Measurements from ENCODE around the gene PPP1CA.

PPP1CA gene

GRCh38 chr11:67376873-67377808 is 24.5 kb downstream of the PPP1CA start:
- no peak overlapping the region for H3K4me2 ChIP-seq
- no peak overlapping the region for H3K4me3 ChIP-seq (IDR thresholded peaks at IDR 0.05; ENCODE audit: insufficient read depth, low read depth, low read length)
- no peaks in the 10 kb centered on the region for H4K20me1 ChIP-seq (ENCODE audit: insufficient read depth)
- H2AFZ ChIP-seq (ENCODE audit: low read depth) = no peak overlapping the region
- H3K4me1 ChIP-seq (ENCODE audit: low read depth, poor library complexity, severe bottlenecking) = peaks cover 10% of the 10 kb centered on the region
- H3K27me3 ChIP-seq (ENCODE audit: insufficient read depth, low read depth) = peaks cover 30% of the 10 kb centered on the region
- H3K79me2 ChIP-seq (ENCODE audit: insufficient read depth, low read depth) = no peaks in the 10 kb centered on the region
- no peak overlapping the region for H3K27ac ChIP-seq
- H3K9ac ChIP-seq = no peak overlapping the region
- TF ChIP-seq CTCF (conservative IDR thresholded peaks at IDR 0.05; ENCODE audit: low read depth, low read length) = no peak
- no peaks in the 10 kb centered on the region for H3K36me3 ChIP-seq (ENCODE audit: insufficient read depth)

- TF ChIP-seq CTCF (conservative IDR thresholded peaks at IDR 0.05; ENCODE audit: low read depth, low read length) = no peak
- H3K4me3 ChIP-seq (IDR thresholded peaks at IDR 0.05; ENCODE audit: insufficient read depth, low read depth, low read length) = no peak overlapping the region
- H3K4me1 ChIP-seq (ENCODE audit: low read depth, poor library complexity, severe bottlenecking) = peaks cover 14% of the 10 kb centered on the region
- no peaks in the 10 kb centered on the region for H4K20me1 ChIP-seq (ENCODE audit: insufficient read depth)
- H3K36me3 ChIP-seq (ENCODE audit: insufficient read depth) = no peaks in the 10 kb centered on the region
- no peak overlapping the region for H3K4me2 ChIP-seq
- H2AFZ ChIP-seq (ENCODE audit: low read depth) = no peak overlapping the region
- H3K79me2 ChIP-seq (ENCODE audit: insufficient read depth, low read depth) = no peaks in the 10 kb centered on the region
- no peak overlapping the region for H3K9ac ChIP-seq
- H3K27me3 ChIP-seq (ENCODE audit: insufficient read depth, low read depth) = peaks cover 36% of the 10 kb centered on the region
- H3K27ac ChIP-seq = no peak overlapping the region
Measured at GRCh38 chr11:67376063-67376820, 25.4 kb downstream of the PPP1CA start.

- Histone ChIP-seq H3K27ac (no peak overlapping the region), H3K4me2 (no peak overlapping the region), H4K20me1 (ENCODE audit: insufficient read depth) (no peaks in the 10 kb centered on the region), H2AFZ (ENCODE audit: low read depth) (no peak overlapping the region), H3K4me1 (ENCODE audit: low read depth, poor library complexity, severe bottlenecking) (peaks cover 16% of the 10 kb centered on the region), H3K27me3 (ENCODE audit: insufficient read depth, low read depth) (peaks cover 33% of the 10 kb centered on the region), H3K79me2 (ENCODE audit: insufficient read depth, low read depth) (no peaks in the 10 kb centered on the region), H3K4me3 (IDR thresholded peaks at IDR 0.05; ENCODE audit: insufficient read depth, low read depth, low read length) (no peak overlapping the region), H3K9ac (no peak overlapping the region), H3K36me3 (ENCODE audit: insufficient read depth) (no peaks in the 10 kb centered on the region)
- TF ChIP-seq CTCF (conservative IDR thresholded peaks at IDR 0.05; ENCODE audit: low read depth, low read length) = no peak
Measured at GRCh38 chr11:67375320-67376055, 26.2 kb downstream of the PPP1CA start.

- Histone ChIP-seq H3K4me2 (peak overlapping the region; percentile 92; the same call in 1 of the 2 replicates), H2AFZ (ENCODE audit: low read depth) (no peak overlapping the region; the same call in 1 of the 2 replicates), H3K79me2 (ENCODE audit: insufficient read depth, low read depth) (no peaks in the 10 kb centered on the region), H3K4me1 (ENCODE audit: low read depth, poor library complexity, severe bottlenecking) (peaks cover 17% of the 10 kb centered on the region), H3K9ac (no peak overlapping the region), H4K20me1 (ENCODE audit: insufficient read depth) (no peaks in the 10 kb centered on the region), H3K4me3 (IDR thresholded peaks at IDR 0.05; ENCODE audit: insufficient read depth, low read depth, low read length) (no peak overlapping the region), H3K27ac (no peak overlapping the region), H3K36me3 (ENCODE audit: insufficient read depth) (no peaks in the 10 kb centered on the region), H3K27me3 (ENCODE audit: insufficient read depth, low read depth) (peaks cover 35% of the 10 kb centered on the region)
- TF ChIP-seq CTCF (conservative IDR thresholded peaks at IDR 0.05; ENCODE audit: low read depth, low read length) = no peak
Measured at GRCh38 chr11:67374571-67375281, 26.9 kb downstream of the PPP1CA start.
